ENCODE measurements around the gene XRCC4. TPM values are rescaled to one million over a fixed set of nuclear protein-coding genes. Genes with fewer than 3 reads are reported as not detected.

The XRCC4 gene
- polyA plus RNA-seq, 4 donors: 11.2 to 15.2 (median 12.4) TPM

- no peak for DNase-seq (ENCODE audit: low read depth in 4 of 4, low spot score in 2 of 4)
Observed at GRCh38 chr5:83368835-83369234, 291.5 kb downstream of the XRCC4 start.

- DNase-seq (ENCODE audit: low read depth in 4 of 4, low spot score in 2 of 4): no peak
Observed at GRCh38 chr5:83370957-83371356, 293.6 kb downstream of the XRCC4 start.

DNA sequence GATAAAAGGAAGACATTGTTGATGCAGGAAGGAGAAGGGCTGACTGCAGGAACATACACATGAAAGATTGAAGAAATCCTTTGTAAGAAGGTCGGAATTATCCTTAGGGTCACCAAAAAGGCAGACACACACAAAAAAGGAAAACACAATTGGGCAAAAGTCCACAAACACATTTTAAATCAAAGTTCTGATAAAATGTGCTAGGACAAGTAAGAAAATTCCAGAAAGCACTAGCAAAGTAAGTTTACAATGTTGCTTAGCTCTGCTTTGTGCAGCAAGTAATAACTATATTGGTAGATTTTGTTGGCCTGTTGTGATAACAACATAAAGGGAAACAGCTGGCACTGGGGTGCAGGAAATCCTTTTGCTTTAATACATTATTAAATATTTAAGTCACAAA lies 294.4 kb downstream of the XRCC4 start:
- no peak for DNase-seq (ENCODE audit: low read depth in 4 of 4, low spot score in 2 of 4)

DNA sequence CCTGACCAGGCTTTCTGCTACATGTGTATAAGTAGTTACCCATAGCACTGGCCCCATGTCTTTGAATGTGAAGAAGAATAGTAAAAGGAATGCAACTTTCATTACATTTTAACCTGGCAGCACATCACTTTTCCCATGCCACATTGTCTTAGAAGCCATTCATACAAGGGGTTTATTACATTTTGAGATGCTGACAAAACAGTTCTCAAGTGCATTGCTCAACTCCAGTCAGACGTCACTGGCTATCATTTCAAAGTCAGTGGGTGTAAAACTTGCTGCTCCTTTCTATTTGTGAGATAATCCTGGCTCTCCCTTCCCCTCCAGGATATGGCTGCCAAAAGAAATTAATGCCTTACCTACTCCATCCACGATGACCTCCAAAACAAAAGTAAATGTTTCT lies 297.2 kb downstream of the XRCC4 start:
- no peak for DNase-seq (ENCODE audit: low read depth in 4 of 4, low spot score in 2 of 4)

DNA sequence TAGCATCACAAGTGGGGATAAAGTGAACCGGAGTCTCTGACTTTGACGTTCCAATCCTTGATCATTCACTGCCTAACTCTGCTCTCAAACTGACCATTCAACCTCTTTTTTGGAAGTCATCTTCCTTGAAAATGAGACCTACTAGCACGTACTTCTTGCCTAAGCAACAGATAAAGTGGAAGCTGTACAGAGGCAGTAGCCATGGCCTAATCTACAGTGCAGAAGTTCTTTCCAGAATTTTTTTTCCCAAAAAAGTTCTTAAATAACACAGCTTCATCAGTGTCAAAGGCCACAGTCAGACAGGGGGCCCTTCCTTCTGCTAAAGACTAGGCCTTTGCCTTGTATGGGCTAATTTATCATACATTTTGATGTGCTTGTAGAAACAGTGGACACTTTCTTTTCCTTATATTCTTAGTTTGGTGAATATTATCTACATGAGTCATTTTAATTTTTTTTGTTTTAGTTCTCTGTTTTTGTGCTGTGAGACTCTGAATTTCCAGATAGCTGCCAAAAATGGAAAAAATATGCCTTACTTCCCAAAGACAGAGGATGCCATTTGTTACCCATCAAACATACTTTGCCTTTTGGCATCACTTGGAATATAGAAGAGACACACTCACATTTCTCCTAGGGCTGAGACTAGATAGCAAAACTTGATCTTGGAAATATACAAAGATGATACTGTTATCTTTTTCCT lies 297.9 kb downstream of the XRCC4 start:
- DNase-seq (ENCODE audit: low read depth in 4 of 4, low spot score in 2 of 4): no peak

GRCh38 chr5:83376461-83376860 lies 299.1 kb downstream of the XRCC4 start:
- no peak for DNase-seq (ENCODE audit: low read depth in 4 of 4, low spot score in 2 of 4)

- no peak for DNase-seq (ENCODE audit: low read depth in 4 of 4, low spot score in 2 of 4)
Observed at GRCh38 chr5:83377131-83377865, 300.0 kb downstream of the XRCC4 start.

GRCh38 chr5:83378624-83379289 lies 301.4 kb downstream of the XRCC4 start:
- DNase-seq (ENCODE audit: low read depth in 4 of 4, low spot score in 2 of 4): no peak

- no peak for DNase-seq (ENCODE audit: low read depth in 4 of 4, low spot score in 2 of 4)
Observed at GRCh38 chr5:83385812-83386211, 308.5 kb downstream of the XRCC4 start.

- DNase-seq (ENCODE audit: low read depth in 4 of 4, low spot score in 2 of 4): no peak
Observed at GRCh38 chr5:83387041-83387440, 309.7 kb downstream of the XRCC4 start.

DNA sequence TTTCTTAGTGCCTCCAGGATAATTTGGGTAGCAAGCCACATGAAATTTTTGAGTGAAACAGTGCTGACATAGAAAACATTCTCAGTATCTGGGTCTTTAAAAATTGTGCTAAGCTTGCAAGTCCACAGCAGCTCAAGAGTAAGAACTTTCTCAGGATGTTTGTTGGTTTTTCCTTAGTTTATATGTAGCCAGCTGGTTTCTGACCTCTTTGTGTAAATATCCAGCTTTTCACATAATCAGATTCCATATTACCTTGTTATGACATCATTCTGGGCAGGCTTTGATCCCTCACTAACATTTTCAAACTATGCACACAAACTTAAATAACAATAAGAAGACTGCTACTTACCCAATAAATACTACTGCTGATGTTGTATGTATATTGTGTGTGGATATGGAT lies 311.3 kb downstream of the XRCC4 start:
- DNase-seq (ENCODE audit: low read depth in 4 of 4, low spot score in 2 of 4): no peak

GRCh38 chr5:83392766-83393503 lies 315.6 kb downstream of the XRCC4 start:
- no peak for DNase-seq (ENCODE audit: low read depth in 4 of 4, low spot score in 2 of 4)

- DNase-seq (ENCODE audit: low read depth in 4 of 4, low spot score in 2 of 4): no peak
Observed at GRCh38 chr5:83393504-83393866, 316.1 kb downstream of the XRCC4 start.

- no peak for DNase-seq (ENCODE audit: low read depth in 4 of 4, low spot score in 2 of 4)
Observed at GRCh38 chr5:83394190-83394589, 316.8 kb downstream of the XRCC4 start.

GRCh38 chr5:83396662-83397061 lies 319.3 kb downstream of the XRCC4 start:
- DNase-seq (ENCODE audit: low read depth in 4 of 4, low spot score in 2 of 4): no peak

GRCh38 chr5:83397658-83398057 lies 320.3 kb downstream of the XRCC4 start:
- no peak for DNase-seq (ENCODE audit: low read depth in 4 of 4, low spot score in 2 of 4)

DNA sequence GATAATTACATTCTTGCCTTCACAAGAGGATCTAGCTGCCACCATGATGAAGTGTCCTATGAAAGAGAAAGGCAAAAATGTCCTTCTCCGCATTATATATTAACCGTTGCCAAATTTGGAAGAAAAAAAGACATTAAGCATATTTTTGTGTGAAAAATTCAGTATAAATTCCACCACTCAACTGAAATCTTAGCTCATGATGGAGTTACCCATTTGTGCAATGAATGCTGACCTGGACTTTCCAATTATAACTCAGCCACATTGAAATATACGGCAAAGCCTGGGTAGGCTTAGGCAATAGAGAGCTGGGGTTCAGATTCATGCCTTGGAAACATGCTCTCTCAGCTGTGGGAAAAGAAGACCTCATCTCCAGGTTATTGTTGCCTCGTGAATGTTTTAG lies 322.9 kb downstream of the XRCC4 start:
- no peak for DNase-seq (ENCODE audit: low read depth in 4 of 4, low spot score in 2 of 4)

GRCh38 chr5:83400701-83401100 lies 323.4 kb downstream of the XRCC4 start:
- DNase-seq (ENCODE audit: low read depth in 4 of 4, low spot score in 2 of 4): no peak

DNA sequence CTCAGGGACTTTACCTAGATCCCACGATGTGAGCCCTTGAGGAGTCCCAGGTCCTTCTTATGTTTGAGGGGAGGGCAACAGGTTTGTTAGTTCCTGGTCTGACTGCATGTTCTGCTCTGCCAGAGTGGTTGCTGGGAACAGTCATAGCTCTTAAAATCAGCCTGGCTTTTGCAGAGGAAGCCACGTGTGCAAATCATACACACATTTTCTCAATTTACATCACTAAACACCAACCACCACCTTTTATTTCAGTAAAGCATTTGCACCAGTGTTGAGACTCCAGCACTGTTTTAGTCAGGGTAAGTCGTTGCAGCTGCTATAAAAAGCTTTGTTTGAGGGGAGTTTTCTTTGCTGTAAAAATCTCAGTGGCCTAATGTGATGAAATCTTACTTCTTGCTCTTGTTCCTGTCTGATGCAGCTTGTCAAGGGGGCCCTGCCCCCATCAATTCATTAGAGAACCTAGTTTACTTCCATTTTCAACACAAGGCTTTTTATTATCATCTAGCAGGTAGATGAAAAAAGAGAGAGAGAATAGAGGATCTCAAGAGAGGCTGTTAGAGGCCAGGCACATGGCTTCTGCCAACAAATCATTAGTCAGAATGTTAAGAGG lies 323.9 kb downstream of the XRCC4 start:
- DNase-seq (ENCODE audit: low read depth in 4 of 4, low spot score in 2 of 4): no peak

GRCh38 chr5:83401775-83402174 lies 324.4 kb downstream of the XRCC4 start:
- no peak for DNase-seq (ENCODE audit: low read depth in 4 of 4, low spot score in 2 of 4)

All from left renal cortex interstitium (tissue), 4 donors.